Vagina (tissue), 2 donors: ENCODE data around the gene ZDHHC12. TPM values are rescaled to one million over a fixed set of nuclear protein-coding genes. Genes with fewer than 3 reads are reported as not detected.
A peak's percentile ranks its signal among the peaks of the same experiment; 100 is the strongest.

Source experiments
- DNase-seq, 2 donors: peaks; one replicate each; pipeline ENCODE4 v3.0.0-alpha.2; 2017; ENCODE audit errors: extremely low spot score in 2 of 2
- H3K27ac ChIP-seq: fragments of 200-600 bp; sonication (generic); one replicate; pipeline ENCODE4 v1.5.1; 2019
- H3K27me3 ChIP-seq: fragments of 200-600 bp; sonication (generic); one replicate; pipeline ENCODE4 v1.5.1; 2019
- H3K36me3 ChIP-seq, 2 donors: fragments of 200-600 bp; sonication (generic); one replicate each; pipeline ENCODE4 v1.5.1; 2017 to 2019
- H3K4me1 ChIP-seq: fragments of 200-600 bp; sonication (generic); one replicate; pipeline ENCODE4 v1.5.1; 2019
- H3K4me3 ChIP-seq, 2 donors: fragments of 200-600 bp; sonication (generic); 1 replicate in 1 of 2; 2 replicates in 1 of 2; pipeline ENCODE4 v1.5.1; 2016 to 2019
- H3K9me3 ChIP-seq: fragments of 200-600 bp; sonication (generic); one replicate; pipeline ENCODE4 v1.5.1; 2019
- CTCF ChIP-seq, 3 experiments: fragments of 450-650 bp in 2 of 3; fragments of 200-600 bp in 1 of 3; sonication (generic) in 1 of 3; IDR thresholded peaks; one replicate each; pipeline ENCODE4 v1.5.1; 2017 to 2019; ENCODE audit warnings: antibody characterized with exemption in 3 of 3, mild to moderate bottlenecking in 2 of 3, moderate library complexity in 2 of 3
- POLR2A ChIP-seq, 2 donors: fragments of 450-650 bp; IDR thresholded peaks; one replicate each; pipeline ENCODE4 v1.6.1; 2017; ENCODE audit warnings: antibody characterized with exemption in 2 of 2, mild to moderate bottlenecking in 2 of 2, moderate library complexity in 2 of 2
- POLR2AphosphoS5 ChIP-seq, 2 donors: sonication (generic); formaldehyde crosslinking; IDR thresholded peaks; one replicate each; pipeline ENCODE4 v1.9.0; 2017; ENCODE audit warnings: antibody characterized with exemption in 2 of 2, mild to moderate bottlenecking in 2 of 2, low read depth in 1 of 2; ENCODE audit not compliant: insufficient read depth in 1 of 2
- intact Hi-C: fragments of 100-400 bp; cut with DNase I; formaldehyde crosslinking; loops from one replicate; pipeline ENCODE4 v1.15.1; 2023
- total RNA-seq: library from RNA; depleted of rRNA; stranded (reverse); fragments of >200 nt; gene quantifications from one replicate; pipeline ENCODE4 v1.2.3, GENCODE V29; 2016

Gene ZDHHC12
- 19.4 TPM for total RNA-seq

DNA sequence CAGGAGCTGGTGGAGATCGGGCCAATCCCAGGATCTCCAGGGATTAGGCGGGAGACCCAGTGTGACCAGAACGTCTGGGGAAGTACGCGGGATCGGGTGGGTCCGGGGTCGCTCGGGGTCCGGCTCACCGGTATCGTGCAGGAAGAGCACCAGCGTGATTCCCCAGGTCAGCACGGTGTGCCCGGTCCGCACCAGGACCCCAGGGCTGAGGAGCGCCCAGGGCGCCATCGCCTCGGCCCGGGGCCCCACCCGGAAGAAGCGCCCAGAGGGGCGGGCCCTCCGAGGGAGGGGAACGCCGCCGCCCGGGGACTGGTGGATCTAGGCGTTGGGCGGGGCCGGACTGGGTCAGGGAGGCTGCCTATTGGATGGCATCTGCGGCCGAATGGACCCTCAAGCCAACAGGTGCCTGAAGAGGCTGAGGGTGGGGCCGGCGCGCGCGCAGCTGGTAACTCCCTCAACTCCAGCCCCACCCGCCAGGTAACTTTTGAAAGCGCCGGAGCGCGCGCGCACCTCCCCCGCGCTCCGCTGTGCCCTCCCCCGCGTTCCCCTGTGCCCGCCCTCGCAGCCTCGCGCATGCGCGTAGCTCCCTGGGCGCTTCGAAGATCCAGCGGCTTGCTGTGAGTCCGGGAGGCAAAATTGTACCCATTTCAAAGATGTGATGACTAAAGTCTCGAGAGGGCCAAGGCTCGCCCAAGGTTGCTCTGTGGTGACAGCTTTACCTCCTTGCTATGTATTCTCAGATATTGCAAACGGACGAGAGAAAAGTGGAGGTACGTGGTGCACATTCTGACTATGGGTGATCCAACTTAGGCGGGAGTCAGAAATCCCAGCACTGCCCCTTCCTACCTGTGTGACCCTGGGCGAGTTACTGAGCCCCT, at the start of gene ZDHHC12:
TSS of gene ZDHHC12 (minus strand) at position 262 of the 878 bp plus-strand sequence. CDS start at position 228, 34 bp downstream.
- intact Hi-C loops, result no loop called here
- Histone ChIP-seq H3K4me3 (peak within 1 kb of the TSS; percentile 50 to 79), H3K9me3 (no peaks in the 10 kb centered on the region), H3K36me3 (no peaks in the 10 kb centered on the region), H3K27ac (peak within 1 kb of the TSS; percentile 80), H3K27me3 (no peaks in the 10 kb centered on the region), H3K4me1 (peaks cover 23% of the 10 kb centered on the region)
- TF ChIP-seq POLR2A (IDR thresholded peaks at IDR 0.05) (peak in 1 of 2 donors; percentile 32), CTCF (IDR thresholded peaks at IDR 0.05) (peak in 1 of 3 experiments; percentile 2), POLR2AphosphoS5 (IDR thresholded peaks at IDR 0.05; ENCODE audit: insufficient read depth in 1 of 2, low read depth in 1 of 2) (peak; percentile 69 to 88)
- DNase-seq, result no peak

DNA sequence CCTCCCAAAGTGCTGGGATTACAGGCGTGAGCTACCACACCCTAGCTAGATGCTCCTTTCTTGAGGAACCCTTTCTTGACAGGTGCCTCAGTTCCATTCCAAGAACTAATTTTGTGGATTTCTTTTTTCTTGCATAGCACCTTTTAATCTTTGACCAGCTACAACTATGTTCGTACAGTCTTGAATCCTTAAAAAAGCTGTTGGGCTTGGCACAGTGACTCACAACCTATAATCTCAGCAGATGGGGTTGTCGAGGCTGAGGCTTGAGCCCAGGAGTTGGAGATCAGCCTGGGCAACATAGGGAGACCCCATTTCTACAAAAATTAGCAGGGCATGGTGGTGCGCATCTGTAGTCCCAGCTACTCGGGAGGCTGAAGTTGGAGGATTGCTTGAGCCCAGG, 49.1 kb upstream of the ZDHHC12 start:
- no peak overlapping the region for H3K27ac ChIP-seq
- intact Hi-C loops, result no loop called here
- peaks cover 32% of the 10 kb centered on the region for H3K4me1 ChIP-seq
- no peak for TF ChIP-seq CTCF (IDR thresholded peaks at IDR 0.05)
- no peak for TF ChIP-seq POLR2A (IDR thresholded peaks at IDR 0.05)
- no peak for TF ChIP-seq POLR2AphosphoS5 (IDR thresholded peaks at IDR 0.05; ENCODE audit: insufficient read depth in 1 of 2, low read depth in 1 of 2)
- no peaks in the 10 kb centered on the region for H3K9me3 ChIP-seq
- peaks cover 0 to under 1% of the 10 kb centered on the region in 2 donors for H3K36me3 ChIP-seq
- no peak for DNase-seq
- H3K4me3 ChIP-seq, result no peak overlapping the region
- no peaks in the 10 kb centered on the region for H3K27me3 ChIP-seq

DNA sequence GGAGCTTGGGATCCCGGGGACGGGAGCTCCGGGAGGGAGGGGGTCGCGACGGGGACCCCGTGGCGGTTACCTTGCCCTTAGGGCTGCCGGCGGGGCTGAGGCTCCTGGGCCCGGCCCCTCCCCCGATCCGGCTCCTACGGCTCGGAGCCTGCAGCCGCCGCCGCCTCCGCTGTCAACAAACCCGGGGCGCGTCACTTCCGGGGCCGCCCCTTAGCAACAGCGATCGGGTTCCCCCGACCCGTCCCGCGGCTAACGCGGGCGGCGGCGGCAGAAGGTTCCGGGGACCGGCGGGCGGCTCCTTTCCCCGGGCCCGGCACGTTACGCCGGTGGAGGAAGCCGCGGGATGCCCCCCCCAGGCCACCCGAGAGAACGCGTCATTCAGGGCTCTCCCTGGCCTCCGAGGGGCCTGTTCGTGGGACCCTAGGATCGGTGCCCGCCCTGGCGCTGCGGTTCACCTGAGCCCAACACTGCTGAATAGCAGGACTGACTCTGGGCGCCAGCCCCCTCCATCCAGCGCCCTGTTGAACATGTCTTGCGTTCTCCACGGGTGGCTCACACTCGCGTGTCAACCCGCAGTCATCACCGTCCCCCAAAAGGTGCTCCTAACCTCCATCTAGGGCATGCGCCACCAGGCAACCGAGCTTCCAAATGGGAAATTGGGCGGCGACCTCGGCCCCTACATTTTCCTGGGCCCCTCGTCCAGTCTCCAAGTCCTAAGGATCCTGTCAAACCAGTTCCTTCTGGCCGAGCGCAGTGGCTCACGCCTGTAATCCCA, 48.0 kb upstream of the ZDHHC12 start, which contains the start of gene ZER1:
TSS of gene ZER1 (minus strand) at position 183 of the 775 bp plus-strand sequence. CDS start 16,362 bp downstream, outside the sequence.
- H3K4me3 ChIP-seq, result peak within 1 kb of the TSS; percentile 79 to 98
- TF ChIP-seq CTCF (IDR thresholded peaks at IDR 0.05), result no peak
- TF ChIP-seq POLR2A (IDR thresholded peaks at IDR 0.05), result peak in 1 of 2 donors; percentile 63
- TF ChIP-seq POLR2AphosphoS5 (IDR thresholded peaks at IDR 0.05; ENCODE audit: insufficient read depth in 1 of 2, low read depth in 1 of 2), result peak; percentile 78 to 88
- H3K27me3 ChIP-seq, result no peaks in the 10 kb centered on the region
- no peak for DNase-seq
- H3K36me3 ChIP-seq, result peaks cover 0 to 5% of the 10 kb centered on the region in 2 donors
- peaks cover 32% of the 10 kb centered on the region for H3K4me1 ChIP-seq
- intact Hi-C loops, result no loop called here
- no peaks in the 10 kb centered on the region for H3K9me3 ChIP-seq
- H3K27ac ChIP-seq, result peak within 1 kb of the TSS; percentile 88

DNA sequence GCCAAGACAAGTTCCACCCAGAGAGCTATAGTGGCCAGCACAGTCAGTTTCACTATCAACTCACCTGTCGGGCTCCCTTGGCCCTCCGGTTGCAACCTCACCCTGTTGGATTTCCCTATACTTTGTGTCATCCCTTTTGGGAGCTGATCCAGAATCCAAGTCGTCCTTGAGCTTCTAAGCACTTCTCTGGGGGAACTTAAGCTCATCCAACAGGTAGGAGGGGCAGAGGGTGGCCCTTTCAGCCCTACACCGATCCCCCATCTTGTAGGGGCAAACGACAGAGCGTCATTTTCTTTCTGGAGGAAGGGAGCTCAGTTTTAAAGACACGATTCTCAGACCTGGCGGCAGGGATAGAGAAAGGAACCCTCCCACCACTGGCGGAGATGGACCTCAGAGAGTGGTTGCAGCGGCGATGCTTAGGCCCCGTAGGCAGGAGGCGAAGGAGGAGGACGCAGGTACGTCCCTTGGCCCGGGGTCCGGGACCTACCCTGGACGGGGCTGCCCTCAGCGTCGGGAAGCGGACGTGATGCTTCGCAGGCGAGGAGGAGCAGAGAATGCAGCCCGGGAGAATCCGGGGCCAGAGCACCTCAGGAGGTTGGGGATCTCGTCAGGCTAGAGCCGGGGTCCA, 47.3 kb upstream of the ZDHHC12 start:
- Histone ChIP-seq H3K27ac (peak overlapping the region; percentile 88), H3K9me3 (no peaks in the 10 kb centered on the region), H3K4me1 (peaks cover 32% of the 10 kb centered on the region), H3K27me3 (no peaks in the 10 kb centered on the region), H3K36me3 (peaks cover 0 to 5% of the 10 kb centered on the region in 2 donors), H3K4me3 (peak overlapping the region; percentile 79 to 98)
- DNase-seq, result no peak
- intact Hi-C loops, result no loop called here
- TF ChIP-seq CTCF (IDR thresholded peaks at IDR 0.05) (no peak), POLR2A (IDR thresholded peaks at IDR 0.05) (no peak), POLR2AphosphoS5 (IDR thresholded peaks at IDR 0.05; ENCODE audit: insufficient read depth in 1 of 2, low read depth in 1 of 2) (no peak)
